G401.6 (cell line): ENCODE measurements around the gene KLHDC8A.

Experiments used
- FAIRE-seq: peaks from 2 replicates; lab custom pipeline; 2012; peaks lifted over from hg19 to GRCh38; lab: Jason Lieb, UNC

The KLHDC8A gene

DNA sequence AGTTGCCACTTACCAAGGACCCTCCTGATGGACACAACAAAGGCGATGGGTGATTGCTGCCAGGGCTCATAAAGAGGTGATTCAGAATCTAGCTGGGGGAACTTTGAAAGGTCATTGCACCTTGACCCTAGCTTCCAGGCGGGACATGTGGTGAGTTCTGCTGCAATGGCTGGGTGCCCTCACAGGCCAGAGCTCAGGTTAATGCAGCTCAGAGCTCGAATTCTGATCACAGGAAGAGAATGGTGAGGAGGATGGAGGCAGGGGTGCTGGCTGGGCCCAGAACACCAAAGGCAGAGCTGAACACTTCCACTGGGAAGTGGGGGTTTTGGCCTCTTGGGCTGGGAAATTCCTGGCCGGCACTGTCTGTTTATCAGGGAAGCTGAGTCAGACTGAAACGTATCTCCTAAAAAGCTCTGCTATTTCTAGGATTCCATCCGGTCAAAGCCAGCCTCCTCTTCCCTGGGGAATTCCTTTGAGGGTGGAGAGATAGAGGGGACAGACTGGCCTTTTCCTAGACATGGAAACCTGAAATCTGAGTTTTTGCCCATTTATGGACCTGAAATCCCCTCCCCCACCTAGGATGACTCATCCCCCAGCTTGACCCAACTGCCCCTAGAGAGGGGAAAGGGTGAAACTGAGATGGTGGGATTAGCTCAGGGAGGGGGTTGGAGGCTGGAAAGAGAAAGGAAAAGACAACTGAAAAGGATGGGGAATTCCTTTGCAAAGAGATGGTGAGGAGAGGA, 62.4 kb downstream of the KLHDC8A start:
- FAIRE-seq, result peak; percentile 81

DNA sequence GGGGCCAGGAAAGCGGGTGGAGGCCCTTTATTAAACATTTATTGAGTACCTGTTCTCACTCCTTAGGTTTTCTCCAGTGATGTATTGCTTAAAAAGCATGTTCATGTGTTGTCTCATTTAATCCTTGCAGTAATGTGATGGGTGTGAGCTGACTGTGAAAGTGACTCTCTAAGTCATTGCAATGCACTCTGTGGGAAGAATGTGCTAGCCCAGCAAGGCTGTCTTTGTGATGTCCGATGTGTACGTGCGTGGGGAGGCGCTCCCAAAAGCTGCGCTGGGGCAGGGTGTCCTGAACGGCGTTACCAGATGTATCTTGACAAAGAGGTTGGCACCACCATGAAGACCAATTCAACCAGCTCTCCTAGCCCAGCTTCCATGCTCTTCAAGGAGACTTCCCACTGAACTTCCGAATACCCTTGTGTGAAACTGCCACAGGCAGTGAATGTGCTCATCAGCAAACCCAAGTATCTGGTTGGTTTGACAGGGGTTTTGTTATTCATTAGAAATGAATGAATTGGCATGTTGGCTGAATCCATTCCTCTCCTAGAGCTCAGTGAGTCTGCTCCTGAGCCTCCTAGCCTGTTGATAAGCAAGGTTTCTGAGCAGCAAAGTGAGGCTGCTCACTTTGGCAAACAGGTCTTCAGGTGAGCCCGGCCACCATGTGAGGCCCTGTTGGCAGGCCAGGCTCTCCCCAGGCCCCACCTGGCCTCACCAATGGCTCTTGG, 63.2 kb downstream of the KLHDC8A start:
- no peak for FAIRE-seq

DNA sequence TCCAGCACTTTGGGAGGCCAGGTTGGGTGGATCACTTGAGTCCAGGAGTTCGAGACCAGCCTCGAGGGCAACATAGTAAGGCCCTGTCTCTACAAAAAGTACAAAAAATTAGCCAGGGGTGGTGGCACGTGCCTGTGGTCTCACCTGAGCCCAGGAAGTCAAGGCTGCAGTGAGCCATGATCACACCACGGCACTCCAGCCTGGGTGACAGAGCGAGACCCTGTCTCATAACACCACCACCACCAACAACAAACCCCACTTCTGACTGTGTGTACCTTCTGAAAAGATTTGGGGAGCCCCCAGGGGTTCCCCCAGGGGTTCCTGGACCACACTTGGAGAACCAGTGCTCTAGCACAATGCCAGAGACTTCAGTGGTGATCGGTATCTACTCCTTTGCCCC, 65.1 kb downstream of the KLHDC8A start:
- FAIRE-seq, result no peak

DNA sequence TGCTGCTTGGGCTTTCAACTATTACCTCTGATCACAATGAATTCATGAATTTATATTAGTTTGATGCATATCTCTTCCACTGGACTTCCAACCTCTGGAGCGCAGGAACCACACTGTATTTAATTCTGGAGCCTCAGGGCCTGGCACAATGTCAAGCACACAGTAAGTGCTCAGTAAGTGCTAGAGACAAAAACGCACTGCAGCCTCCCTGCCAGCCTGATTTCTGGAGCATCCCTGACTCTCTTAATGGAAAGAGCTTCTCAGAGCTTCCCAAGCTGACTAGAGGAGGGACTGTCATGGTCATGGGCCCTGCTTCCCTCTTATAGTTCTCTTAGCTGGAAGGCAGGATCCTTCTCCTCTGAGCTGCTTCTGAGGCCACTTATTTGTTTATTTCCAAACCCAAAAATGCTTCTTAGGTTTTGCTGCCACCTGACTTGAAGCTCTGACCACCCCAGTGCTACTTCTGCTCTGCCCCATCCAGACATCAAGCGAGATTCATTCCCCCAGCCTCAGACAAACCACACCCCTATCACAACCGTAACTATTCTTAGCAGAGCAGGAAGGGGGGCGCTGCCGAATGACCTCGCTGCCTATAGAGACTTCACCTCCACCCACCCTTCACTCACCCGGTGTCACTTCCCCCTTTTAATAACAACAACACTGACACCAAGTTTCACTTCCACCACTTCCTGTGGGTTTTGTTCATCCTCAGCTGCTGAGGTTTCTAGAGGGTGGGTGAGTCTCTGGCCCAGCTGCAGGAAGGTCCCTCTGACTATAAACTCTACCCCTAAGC, 68.8 kb downstream of the KLHDC8A start:
- no peak for FAIRE-seq

DNA sequence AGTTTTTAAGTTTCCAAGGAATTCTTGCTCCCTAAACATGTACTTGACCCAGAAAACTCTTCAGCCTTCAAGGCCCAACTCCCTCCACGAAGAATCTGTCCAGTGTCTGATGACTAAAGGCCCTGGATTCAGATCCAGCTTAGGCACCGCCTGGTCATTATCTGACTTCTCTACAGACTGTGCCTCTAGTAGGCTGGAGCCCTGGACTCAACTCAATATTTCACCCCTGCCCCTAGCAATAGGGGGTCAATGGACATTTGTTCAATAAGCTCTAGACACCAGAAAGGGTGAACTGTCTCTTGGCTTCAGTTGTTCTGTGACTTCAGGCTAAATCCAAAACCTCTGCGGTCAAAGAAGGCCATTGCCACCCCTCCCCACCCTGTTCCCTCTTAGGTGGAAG, 69.6 kb downstream of the KLHDC8A start:
- FAIRE-seq, result no peak

DNA sequence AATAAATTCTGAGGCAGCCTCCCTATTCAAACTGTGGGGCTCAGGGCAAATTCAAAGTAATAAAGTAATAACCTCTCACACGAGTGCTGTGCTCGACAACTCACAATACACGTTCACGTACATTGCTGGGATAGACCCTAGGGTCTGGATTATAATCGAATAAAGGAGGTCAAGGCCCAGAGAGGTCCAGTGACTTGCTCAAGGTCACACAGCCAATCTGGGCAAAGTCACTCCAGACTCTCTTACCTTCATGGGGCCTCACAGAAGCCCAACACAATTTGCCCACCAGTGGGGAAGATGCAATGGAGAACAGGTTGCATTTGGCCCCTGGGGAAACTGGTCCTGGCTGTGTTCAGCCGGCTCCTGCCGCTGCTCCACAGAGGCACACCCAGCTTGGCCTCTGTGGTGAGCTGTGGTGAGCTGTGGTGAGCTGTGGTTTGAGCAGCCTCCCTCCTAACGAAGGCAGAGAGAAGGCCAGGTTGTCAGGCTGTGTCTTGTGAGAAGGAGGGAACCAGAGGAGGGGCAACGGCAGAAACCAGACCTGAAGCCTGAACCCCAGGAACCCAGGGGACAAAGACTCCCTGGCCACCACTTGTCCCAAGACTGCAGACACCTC, 70.3 kb downstream of the KLHDC8A start:
- no peak for FAIRE-seq
